COLO829 (cell line): ENCODE measurements around the gene SMIM45.

Experiments
- DNase-seq: peaks from one replicate; pipeline ENCODE4 v3.0.0; 2012; ENCODE audit warnings: low spot score

The SMIM45 gene

DNA sequence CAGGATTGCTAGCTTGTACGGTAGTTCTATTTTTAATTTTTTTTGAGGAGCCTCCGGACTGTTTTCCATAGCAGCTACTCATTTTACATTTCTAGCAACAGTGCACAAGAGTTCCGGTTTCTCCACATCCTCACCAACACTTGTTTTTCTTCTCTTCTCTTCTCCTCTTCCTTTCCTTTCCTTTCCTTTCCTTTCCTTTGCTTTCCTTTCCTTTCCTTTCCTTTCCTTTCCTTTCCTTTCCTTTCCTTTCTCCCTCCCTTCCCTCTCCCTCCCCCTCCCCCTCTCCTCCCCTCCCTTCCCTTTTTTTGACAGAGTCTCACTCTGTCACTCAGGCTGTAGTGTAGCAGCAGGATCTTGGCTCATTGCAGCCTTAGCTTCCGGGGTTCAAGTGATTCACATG, 56.0 kb downstream of the SMIM45 start:
- no peak for DNase-seq
